Psoas muscle (tissue), 8 donors: ENCODE measurements around the gene MTUS2. TPM values are rescaled to one million over a fixed set of nuclear protein-coding genes. Genes with fewer than 3 reads are reported as not detected.

ENCODE experiments used
- ATAC-seq, 4 donors: fragments of 200-7000 bp; cut with Tn5 transposase; one replicate each; pipeline ENCODE4 v1.9.1; 2020; ENCODE audit warnings: moderate library complexity in 3 of 4, mild to moderate bottlenecking in 2 of 4
- DNase-seq, 2 donors: peaks; one replicate each; pipeline ENCODE4 v3.0.0-alpha.2; 2020
- H3K27ac ChIP-seq: fragments of 200-600 bp; one replicate; pipeline ENCODE4 v1.8.0; 2022
- H3K27me3 ChIP-seq, 3 donors: fragments of 200-600 bp in 1 of 3; one replicate each; pipeline versions ENCODE4 v1.6.1 to v1.8.0; 2013 to 2022; ENCODE audit warnings: low read length in 2 of 3, mild to moderate bottlenecking in 2 of 3, moderate library complexity in 1 of 3; ENCODE audit not compliant: insufficient read depth in 3 of 3
- H3K36me3 ChIP-seq, 2 donors: fragments of 200-600 bp in 1 of 2; one replicate each; pipeline versions ENCODE4 v1.6.1 to v1.8.0; 2013 to 2022; ENCODE audit warnings: low read depth in 1 of 2, mild to moderate bottlenecking in 1 of 2, moderate library complexity in 1 of 2; ENCODE audit not compliant: insufficient read depth in 1 of 2
- H3K4me1 ChIP-seq: fragments of 200-600 bp; one replicate; pipeline ENCODE4 v1.8.0; 2022
- H3K4me3 ChIP-seq: fragments of 200-600 bp; one replicate; pipeline ENCODE4 v1.8.0; 2022; ENCODE audit warnings: mild to moderate bottlenecking
- H3K9me3 ChIP-seq: fragments of 200-600 bp; one replicate; pipeline ENCODE4 v1.8.0; 2022
- WGBS, 3 donors: extraction: QIAGEN DNeasy Blood & Tissue Kit; methylation state at CpG; one replicate each; pipeline versions ENCODE4 v1.1.6 to v1.1.7; 2013; 5-methylcytosine and 5-hydroxymethylcytosine counted together
- intact Hi-C, 2 donors: fragments of 100-400 bp; cut with DNase I; formaldehyde crosslinking; loops; one replicate each; pipeline versions ENCODE4 v1.11.0 to v1.14.2; 2022
- polyA plus RNA-seq, 3 donors: library from polyadenylated mRNA; stranded (reverse); fragments of 200-250 nt; gene quantifications; one replicate each; pipeline ENCODE4 v1.2.3, GENCODE V29; 2013
- total RNA-seq, 4 donors: library from RNA; stranded (reverse); fragmentation: NEBNext Ultra II Directional in 2 of 4; extraction: Animal tissue kit (Norgen Biotek cat#: 25700) in 2 of 4; gene quantifications; one replicate each; pipeline versions ENCODE4 v1.2.1 to v1.2.4, GENCODE V29; 2021 to 2023
- TF ChIP-seq, protein P1 (sequence below): fragments of 200-600 bp; IDR thresholded peaks from one replicate; pipeline ENCODE4 v1.8.0; 2022; ENCODE audit warnings: antibody characterized with exemption
- donor health status: healthy with polysubstance abuse.
- donor health status: DM: no; HTN: no; CAD: no; lungs with moderate emphysema.
- donor health status: Bipolar disorder and iron deficiency.
- donor health status: healthy.
- donor health status: DM: yes; HTN: yes; CAD: no.
- donor health status: DM: no; HTN: no; CAD: no.
- donor health status: DM: no; HTN: no; CAD: no.
- donor health status: DM: yes; HTN: yes; CAD: no.

MTUS2 gene
- total and polyA plus RNA-seq, 7 donors: 0.03 to 0.79 (median 0.14) TPM; not detected in 2

DNA sequence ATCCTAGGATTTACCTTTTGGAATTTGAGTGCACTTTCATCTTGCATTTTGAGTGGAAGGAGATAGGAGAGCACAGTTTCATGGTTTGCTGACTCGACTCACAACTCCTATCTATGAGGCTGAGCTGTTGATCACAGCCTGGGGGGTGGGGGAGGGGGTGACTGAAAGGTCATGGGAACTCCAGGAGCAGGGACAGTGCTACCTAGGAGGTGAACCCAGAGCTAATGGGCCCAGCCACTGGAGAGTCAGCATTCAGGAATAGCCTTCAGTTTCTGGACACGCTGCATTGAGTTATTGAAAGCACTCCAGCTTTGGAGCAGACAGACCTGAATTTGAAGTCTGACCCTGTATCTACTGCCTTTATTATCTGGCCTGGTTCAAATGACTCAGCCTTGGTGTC lies 435.4 kb downstream of the MTUS2 start:
- Histone ChIP-seq H3K4me3 (no peak overlapping the region), H3K27ac (no peak overlapping the region), H3K9me3 (no peaks in the 10 kb centered on the region), H3K36me3 (no peaks in the 10 kb centered on the region), H3K4me1 (no peaks in the 10 kb centered on the region), H3K27me3 (no peaks in the 10 kb centered on the region)
- intact Hi-C loops: no loop called here
- no peak for ATAC-seq
- WGBS, 3 donors: 58 to 61% (median 58%) methylated on average over 2 of the region's 2 CpGs
- TF ChIP-seq, protein P1, sequence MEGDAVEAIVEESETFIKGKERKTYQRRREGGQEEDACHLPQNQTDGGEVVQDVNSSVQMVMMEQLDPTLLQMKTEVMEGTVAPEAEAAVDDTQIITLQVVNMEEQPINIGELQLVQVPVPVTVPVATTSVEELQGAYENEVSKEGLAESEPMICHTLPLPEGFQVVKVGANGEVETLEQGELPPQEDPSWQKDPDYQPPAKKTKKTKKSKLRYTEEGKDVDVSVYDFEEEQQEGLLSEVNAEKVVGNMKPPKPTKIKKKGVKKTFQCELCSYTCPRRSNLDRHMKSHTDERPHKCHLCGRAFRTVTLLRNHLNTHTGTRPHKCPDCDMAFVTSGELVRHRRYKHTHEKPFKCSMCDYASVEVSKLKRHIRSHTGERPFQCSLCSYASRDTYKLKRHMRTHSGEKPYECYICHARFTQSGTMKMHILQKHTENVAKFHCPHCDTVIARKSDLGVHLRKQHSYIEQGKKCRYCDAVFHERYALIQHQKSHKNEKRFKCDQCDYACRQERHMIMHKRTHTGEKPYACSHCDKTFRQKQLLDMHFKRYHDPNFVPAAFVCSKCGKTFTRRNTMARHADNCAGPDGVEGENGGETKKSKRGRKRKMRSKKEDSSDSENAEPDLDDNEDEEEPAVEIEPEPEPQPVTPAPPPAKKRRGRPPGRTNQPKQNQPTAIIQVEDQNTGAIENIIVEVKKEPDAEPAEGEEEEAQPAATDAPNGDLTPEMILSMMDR: no peak
- no peak for DNase-seq

DNA sequence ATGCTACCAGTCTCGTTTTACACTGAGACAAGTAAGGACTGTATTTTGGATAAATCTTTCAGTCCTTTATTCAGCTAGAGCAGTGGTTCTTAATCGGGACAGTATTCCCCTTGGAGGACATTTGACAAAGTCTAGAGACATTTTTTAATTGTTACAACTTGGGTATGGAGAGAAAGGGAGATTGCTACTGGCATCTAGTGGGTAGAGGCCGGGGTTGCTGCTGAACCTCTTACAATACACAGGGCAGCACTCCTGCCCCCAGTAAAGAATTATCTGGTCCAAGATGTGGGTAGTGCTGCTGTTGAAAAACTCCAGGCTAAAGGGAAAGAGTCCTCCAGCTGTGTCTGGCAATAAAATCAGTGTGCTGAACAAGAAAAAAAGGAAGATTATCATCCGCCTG lies 440.5 kb downstream of the MTUS2 start:
- TF ChIP-seq, protein P1: no peak
- H3K4me3 ChIP-seq: no peak overlapping the region
- no peaks in the 10 kb centered on the region for H3K9me3 ChIP-seq
- DNase-seq (no peak), ATAC-seq (no peak)
- H3K4me1 ChIP-seq: no peaks in the 10 kb centered on the region
- intact Hi-C loops: loop anchor here in 1 of 2 donors (1.0 kb wide), 1 partner anchor 11 kb away; no protein-coding TSS in a partner anchor
- H3K27me3 ChIP-seq: no peaks in the 10 kb centered on the region
- H3K27ac ChIP-seq: no peak overlapping the region
- WGBS, 3 donors: 22 to 26% (median 22%) methylated on average over 4 of the region's 4 CpGs
- no peaks in the 10 kb centered on the region for H3K36me3 ChIP-seq

DNA sequence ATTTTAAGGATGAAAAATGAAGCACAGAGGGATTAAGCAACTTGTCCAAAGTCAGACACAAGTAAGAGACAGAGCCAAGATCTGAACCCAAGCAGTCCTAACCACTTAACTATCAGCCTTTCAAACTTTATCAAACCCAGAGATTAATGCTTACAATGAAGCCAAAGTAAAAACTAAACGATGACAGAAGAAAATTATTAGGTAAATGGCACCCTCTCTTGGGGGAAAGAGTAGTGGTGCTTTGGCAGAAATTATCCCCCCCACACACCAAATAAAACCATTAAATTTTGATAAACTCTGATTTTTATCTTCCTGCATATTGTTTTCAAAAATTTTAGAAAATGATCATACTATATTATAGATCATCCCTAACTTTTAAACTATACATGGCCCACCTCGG lies 446.1 kb downstream of the MTUS2 start:
- Histone ChIP-seq H3K9me3 (no peaks in the 10 kb centered on the region), H3K27me3 (peaks cover 0 to 4% (median 0%) of the 10 kb centered on the region in 3 donors), H3K36me3 (no peaks in the 10 kb centered on the region), H3K4me3 (no peak overlapping the region), H3K4me1 (no peaks in the 10 kb centered on the region), H3K27ac (no peak overlapping the region)
- no peak for ATAC-seq
- DNase-seq: no peak
- TF ChIP-seq, protein P1: no peak
- intact Hi-C loops: no loop called here
- WGBS, 3 donors: 74% methylated on average over 2 of the region's 2 CpGs

DNA sequence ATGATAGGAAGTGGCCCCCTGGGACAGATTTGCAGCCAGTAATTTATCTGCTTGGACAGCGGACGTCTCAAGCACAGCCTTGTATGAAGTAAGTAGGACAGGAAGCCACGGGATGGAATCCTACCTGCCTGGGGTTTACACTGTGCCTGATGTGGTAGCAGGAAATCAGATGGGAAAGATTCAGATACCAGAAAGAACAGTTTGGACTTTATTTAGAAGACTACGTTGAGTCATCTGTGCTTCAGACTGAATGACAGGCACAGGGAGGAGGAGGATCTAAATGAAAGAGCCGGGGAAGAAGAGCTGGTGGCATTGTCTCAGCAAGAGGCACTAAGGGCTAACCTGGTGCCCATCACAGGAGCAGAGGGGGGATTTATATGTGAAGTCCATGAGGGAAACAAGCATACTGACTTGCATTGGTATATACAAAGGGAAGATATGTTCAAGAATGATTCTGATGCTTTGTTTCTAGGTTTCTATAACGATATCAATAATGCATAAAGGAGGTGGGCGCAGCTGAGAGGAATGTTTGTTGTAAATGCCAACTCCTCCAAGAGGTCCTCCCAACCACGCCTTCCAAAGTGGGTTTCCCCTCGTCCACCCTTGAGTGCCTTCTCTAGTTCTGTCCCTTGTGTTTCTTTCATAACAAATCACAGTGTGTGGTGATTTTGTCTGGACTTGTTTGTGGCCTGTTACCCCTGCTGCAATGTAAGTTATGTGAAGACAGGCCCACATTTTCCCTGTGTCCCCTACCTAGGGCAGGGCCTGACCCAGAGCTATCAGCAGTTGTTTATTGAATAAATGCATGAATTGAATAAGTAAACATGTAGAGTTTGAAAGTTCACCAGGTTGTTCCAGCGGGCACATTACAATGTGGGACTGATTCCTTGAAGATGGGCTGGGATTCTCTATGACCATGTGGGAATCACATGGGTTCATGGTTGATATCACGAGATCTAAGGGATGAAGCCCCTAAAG lies 446.9 kb downstream of the MTUS2 start:
- DNase-seq (no peak), ATAC-seq (no peak)
- H3K4me1 ChIP-seq: no peaks in the 10 kb centered on the region
- TF ChIP-seq, protein P1: no peak
- H3K4me3 ChIP-seq: no peak overlapping the region
- H3K9me3 ChIP-seq: no peaks in the 10 kb centered on the region
- H3K27me3 ChIP-seq: peaks cover 0 to 4% (median 0%) of the 10 kb centered on the region in 3 donors
- intact Hi-C loops: no loop called here
- H3K27ac ChIP-seq: no peak overlapping the region
- no peaks in the 10 kb centered on the region for H3K36me3 ChIP-seq
- WGBS, 3 donors: 71 to 75% (median 73%) methylated on average over 11 of the region's 11 CpGs
